Large intestine (tissue), 3 donors: ENCODE data around the gene PAQR5. TPM values are rescaled to one million over a fixed set of nuclear protein-coding genes. Genes with fewer than 3 reads are reported as not detected.
"Not testable (repeated sequence)": the region's sequence is repeated elsewhere in the genome, so short reads cannot be mapped to it uniquely, and the experiment has no call there.

Source experiments
- DNase-seq, 2 donors: peaks; one replicate each; pipeline versions ENCODE4 v3.0.0 to v3.0.0-alpha.2; 2013
- H3K27ac ChIP-seq: one replicate; pipeline ENCODE4 v1.5.1; 2013; ENCODE audit warnings: low read length
- H3K27me3 ChIP-seq: 2 replicates; pipeline ENCODE4 v1.6.1; 2013; ENCODE audit warnings: low read length; ENCODE audit not compliant: control insufficient read depth, insufficient read depth
- H3K36me3 ChIP-seq: 2 replicates; pipeline ENCODE4 v1.6.1; 2013; ENCODE audit warnings: low read length; ENCODE audit not compliant: control insufficient read depth, insufficient read depth
- H3K4me1 ChIP-seq: one replicate; pipeline ENCODE4 v1.6.1; 2013; ENCODE audit warnings: low read length; ENCODE audit not compliant: control insufficient read depth, insufficient read depth
- H3K4me3 ChIP-seq: one replicate; pipeline ENCODE4 v1.5.1; 2013; ENCODE audit warnings: low read length
- H3K9me3 ChIP-seq: one replicate; pipeline ENCODE4 v1.6.1; 2013; ENCODE audit warnings: mild to moderate bottlenecking, low read depth, low read length, moderate library complexity; ENCODE audit not compliant: control insufficient read depth
- WGBS: methylation state at CpG from one replicate; pipeline ENCODE4 v1.1.5; 2013; ENCODE audit warnings: low lambda C conversion rate; ENCODE audit not compliant: insufficient coverage; 5-methylcytosine and 5-hydroxymethylcytosine counted together
- polyA plus RNA-seq: library from polyadenylated mRNA; unstranded; fragments of 120-200 nt; gene quantifications from one replicate; pipeline ENCODE4 v1.2.1, GENCODE V29; 2013

Gene PAQR5
- polyA plus RNA-seq, 1 donor: 3.4 TPM

- no peaks in the 10 kb centered on the region for H3K9me3 ChIP-seq
These were observed 144.4 kb downstream of the PAQR5 start for GRCh38 chr15:69443032-69443611.

DNA sequence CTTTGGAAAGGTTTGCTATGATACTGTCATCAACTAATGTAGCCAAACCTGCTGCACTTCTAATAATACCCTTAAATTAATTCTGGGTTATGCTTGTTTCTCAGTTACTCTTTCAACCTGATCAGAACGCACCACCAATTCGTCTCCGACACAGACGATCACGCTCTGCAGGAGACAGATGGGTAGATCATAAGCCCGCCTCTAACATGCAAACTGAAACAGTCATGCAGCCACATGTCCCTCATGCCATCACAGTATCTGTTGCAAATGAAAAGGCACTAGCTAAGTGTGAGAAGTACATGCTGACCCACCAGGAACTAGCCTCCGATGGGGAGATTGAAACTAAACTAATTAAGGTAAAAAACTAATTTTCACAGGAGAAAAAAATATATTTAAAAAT lies 146.0 kb downstream of the PAQR5 start:
- Histone ChIP-seq H3K4me3 (no peak overlapping the region), H3K27ac (no peak overlapping the region), H3K27me3 (no peaks in the 10 kb centered on the region), H3K4me1 (no peaks in the 10 kb centered on the region), H3K9me3 (no peaks in the 10 kb centered on the region), H3K36me3 (peaks cover 21% of the 10 kb centered on the region)
- 100% methylated on average over 1 of the region's 7 CpGs for WGBS
- no peak for DNase-seq

More at GRCh38 chr15:69443032-69443611, 144.4 kb downstream of the PAQR5 start:
- Histone ChIP-seq H3K27ac (no peak overlapping the region), H3K36me3 (peaks cover 21% of the 10 kb centered on the region), H3K4me3 (no peak overlapping the region), H3K27me3 (no peaks in the 10 kb centered on the region), H3K4me1 (no peaks in the 10 kb centered on the region)
- no peak for DNase-seq
- no CpG with 5 or more reads among the region's 5 CpGs for WGBS

DNA sequence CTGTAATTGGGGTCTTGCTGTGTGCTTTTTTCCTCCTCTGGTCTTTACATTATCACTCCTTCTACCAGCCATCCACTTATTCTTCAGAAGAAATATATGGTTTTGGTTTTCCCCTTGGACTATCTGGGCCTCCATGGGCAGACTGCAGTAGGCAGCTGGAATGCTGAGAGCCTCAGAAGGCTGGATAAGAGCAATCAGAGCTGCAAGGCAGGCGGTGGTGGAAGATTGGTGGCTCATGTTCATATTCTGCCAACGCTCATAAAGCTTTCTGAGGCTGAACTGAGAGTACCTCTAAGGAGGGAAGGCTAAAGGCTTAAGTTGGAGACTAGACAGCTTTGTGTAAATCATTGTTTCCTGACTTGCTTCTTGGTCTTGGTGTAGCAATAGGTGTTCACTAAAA lies 148.2 kb downstream of the PAQR5 start:
- no peaks in the 10 kb centered on the region for H3K9me3 ChIP-seq
- H3K4me3 ChIP-seq: no peak overlapping the region
- WGBS: no CpG with 5 or more reads among the region's 2 CpGs
- peaks cover 5% of the 10 kb centered on the region for H3K4me1 ChIP-seq
- H3K36me3 ChIP-seq: peaks cover 9% of the 10 kb centered on the region
- no peaks in the 10 kb centered on the region for H3K27me3 ChIP-seq
- no peak for DNase-seq
- no peak overlapping the region for H3K27ac ChIP-seq

DNA sequence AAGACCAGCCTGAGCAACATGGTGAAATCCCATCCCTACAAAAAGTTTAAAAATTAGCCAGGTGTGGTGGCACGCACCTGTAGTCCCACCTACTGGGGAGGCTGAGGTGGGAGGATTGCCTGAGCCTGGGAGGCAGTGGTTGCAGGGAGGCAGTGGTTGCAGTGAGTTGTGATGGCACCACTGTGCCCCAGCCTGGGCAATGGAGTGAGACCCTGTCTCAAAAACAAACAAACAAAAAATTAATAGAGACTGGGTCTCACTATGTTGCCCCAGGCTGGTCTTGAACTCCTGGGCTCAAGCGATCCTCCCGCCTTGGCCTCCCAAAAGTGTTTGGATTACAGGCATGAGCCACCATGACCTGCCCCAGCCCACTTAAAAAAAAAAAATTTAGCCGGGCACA lies 151.5 kb downstream of the PAQR5 start:
- WGBS: no CpG with 5 or more reads among the region's 4 CpGs
- not testable (repeated sequence) for H3K4me3 ChIP-seq, H3K27ac ChIP-seq, DNase-seq, H3K9me3 ChIP-seq, H3K27me3 ChIP-seq
- H3K36me3 ChIP-seq: peaks cover 15% of the 10 kb centered on the region
- peaks cover 14% of the 10 kb centered on the region for H3K4me1 ChIP-seq

DNA sequence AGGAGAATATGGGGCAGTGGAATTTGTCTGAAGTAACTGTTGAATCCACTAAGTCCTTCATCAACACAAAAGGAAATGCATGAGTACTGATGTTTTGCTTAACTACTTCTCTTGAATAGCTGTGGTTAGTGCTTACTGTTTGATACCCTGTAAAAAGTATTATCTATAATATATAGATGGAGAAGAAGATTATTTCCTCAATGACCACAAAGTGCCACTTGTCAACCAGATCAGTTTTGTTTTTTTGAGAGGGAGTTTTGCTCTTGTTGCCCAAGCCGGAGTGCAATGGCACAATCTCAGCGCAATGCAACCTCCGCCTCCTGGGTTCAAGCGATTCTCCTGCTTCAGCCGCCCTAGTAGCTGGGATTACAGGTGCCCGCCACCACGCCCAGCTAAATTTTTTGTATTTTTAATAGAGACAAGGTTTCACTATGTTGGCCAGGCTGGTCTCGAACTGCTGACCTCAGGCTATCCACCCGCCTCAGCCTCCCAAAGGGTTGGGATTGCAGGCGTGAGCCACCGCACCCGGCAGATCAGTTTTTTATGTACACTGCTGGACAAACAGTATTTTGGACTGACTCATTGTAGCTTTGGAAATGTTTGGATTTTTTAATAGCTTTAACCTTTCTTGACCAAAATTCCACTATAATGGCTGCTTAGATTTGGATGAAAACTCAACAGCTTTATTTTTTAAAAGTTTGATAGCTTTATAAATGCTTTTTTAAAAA lies 152.4 kb downstream of the PAQR5 start:
- Histone ChIP-seq H3K27ac (peak overlapping the region; percentile 92), H3K4me1 (peaks cover 14% of the 10 kb centered on the region), H3K27me3 (no peaks in the 10 kb centered on the region), H3K9me3 (no peaks in the 10 kb centered on the region), H3K4me3 (peak overlapping the region; percentile 77), H3K36me3 (peaks cover 22% of the 10 kb centered on the region)
- DNase-seq: no peak
- no CpG with 5 or more reads among the region's 12 CpGs for WGBS

DNA sequence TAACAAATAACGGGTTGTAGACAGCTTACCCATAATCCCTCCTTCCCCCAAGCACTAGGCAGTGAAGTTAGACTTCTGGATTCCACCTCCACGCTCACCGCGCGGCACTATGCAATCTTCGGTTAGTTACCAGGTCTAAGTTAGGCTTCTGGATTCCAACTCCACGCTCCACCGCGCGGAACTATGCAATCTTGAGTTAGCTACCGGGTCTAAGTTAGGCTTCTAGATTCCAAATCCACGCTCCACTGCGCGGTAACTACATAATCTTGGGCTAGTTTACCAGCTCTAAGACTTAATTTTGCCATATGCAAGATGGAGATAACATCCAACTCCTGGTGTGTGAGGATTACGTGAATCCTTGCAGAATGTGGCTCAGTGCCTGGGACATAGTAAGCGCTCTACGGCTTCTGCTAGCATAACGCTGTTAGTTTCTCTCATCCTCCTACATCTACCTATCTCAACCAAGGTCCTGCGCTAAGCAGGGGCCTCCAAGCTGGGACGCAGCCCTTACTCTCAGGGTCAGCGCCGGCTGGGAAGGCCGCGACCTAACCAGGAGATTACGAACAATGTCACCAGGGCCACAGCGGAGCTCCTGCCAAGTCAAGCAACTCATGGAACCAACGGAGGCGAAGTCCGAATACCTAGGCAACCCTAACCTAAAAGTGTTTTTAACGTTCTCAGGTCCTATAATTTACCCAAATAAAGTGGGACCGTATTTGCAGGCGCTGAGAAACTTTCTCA lies 153.4 kb downstream of the PAQR5 start:
- peaks cover 14% of the 10 kb centered on the region for H3K4me1 ChIP-seq
- no peaks in the 10 kb centered on the region for H3K9me3 ChIP-seq
- H3K4me3 ChIP-seq: peak overlapping the region; percentile 77
- H3K36me3 ChIP-seq: peaks cover 23% of the 10 kb centered on the region
- no peak for DNase-seq
- no peaks in the 10 kb centered on the region for H3K27me3 ChIP-seq
- peak overlapping the region; percentile 92 for H3K27ac ChIP-seq
- WGBS: no CpG with 5 or more reads among the region's 32 CpGs

DNA sequence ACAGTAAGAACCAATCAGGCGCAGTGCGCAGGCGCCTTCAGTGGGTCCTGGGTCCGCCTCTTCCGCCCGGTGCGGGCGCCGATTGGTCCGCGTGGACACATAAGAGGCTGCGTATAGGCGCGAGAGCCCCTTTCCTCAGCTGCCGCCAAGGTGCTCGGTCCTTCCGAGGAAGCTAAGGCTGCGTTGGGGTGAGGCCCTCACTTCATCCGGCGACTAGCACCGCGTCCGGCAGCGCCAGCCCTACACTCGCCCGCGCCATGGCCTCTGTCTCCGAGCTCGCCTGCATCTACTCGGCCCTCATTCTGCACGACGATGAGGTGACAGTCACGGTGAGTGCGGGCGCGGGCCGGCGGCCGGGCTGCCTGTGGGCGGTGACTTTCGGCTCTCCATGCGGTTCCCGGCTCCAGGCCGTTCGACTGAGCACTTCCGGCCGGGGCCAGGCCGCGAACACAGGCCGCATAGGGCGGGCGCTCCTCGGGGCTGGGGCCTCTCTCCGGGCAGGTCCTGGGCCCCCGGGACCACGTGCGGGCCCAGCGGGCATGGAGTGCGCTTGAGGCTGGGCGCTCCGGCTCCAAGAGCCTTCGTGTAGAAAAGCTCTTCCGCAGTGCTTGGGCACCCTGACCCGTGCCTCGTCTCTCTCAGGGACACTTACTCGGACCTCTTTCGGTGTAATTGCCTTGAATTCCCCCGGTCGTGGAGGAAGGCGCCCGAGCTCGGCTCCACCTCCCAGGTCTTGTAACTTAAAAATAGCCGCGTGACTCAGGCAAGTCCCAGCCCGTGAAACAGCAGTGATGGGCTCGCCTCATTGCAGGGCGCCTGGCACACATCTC lies 154.2 kb downstream of the PAQR5 start, which contains the start of gene RPLP1:
Gene RPLP1 (plus strand): TSS at position 127 of the 830 bp plus-strand sequence. CDS start 131 bp downstream, at position 258.
- no CpG with 5 or more reads among the region's 77 CpGs for WGBS

DNA sequence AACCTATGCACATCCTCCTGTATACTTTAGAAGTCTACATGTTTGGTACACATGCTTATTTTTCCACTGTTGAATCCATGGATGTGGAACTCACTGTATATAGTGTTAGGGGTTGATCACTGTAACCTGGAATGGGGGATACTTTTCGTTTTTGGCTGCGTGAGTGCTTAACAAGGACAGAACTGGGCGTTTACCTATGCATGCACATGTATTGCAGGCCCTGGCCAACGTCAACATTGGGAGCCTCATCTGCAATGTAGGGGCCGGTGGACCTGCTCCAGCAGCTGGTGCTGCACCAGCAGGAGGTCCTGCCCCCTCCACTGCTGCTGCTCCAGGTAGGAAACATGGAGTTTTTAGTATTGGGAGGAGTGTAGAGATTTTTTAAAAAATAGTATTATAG lies 156.2 kb downstream of the PAQR5 start:
- Histone ChIP-seq H3K27me3 (no peaks in the 10 kb centered on the region), H3K4me3 (peak overlapping the region; percentile 5), H3K4me1 (peaks cover 14% of the 10 kb centered on the region), H3K9me3 (no peaks in the 10 kb centered on the region), H3K27ac (no peak overlapping the region), H3K36me3 (peaks cover 27% of the 10 kb centered on the region)
- WGBS: no CpG with 5 or more reads among the region's 5 CpGs
- no peak for DNase-seq

More for the DNA sequence above, 154.2 kb downstream of the PAQR5 start, which contains the start of gene RPLP1:
- Histone ChIP-seq H3K9me3 (no peaks in the 10 kb centered on the region), H3K4me1 (peaks cover 14% of the 10 kb centered on the region), H3K36me3 (peaks cover 27% of the 10 kb centered on the region), H3K4me3 (peak within 1 kb of the TSS; percentile 77), H3K27ac (peak within 1 kb of the TSS; percentile 92), H3K27me3 (no peaks in the 10 kb centered on the region)
- DNase-seq: peak; percentile 96 to 97

DNA sequence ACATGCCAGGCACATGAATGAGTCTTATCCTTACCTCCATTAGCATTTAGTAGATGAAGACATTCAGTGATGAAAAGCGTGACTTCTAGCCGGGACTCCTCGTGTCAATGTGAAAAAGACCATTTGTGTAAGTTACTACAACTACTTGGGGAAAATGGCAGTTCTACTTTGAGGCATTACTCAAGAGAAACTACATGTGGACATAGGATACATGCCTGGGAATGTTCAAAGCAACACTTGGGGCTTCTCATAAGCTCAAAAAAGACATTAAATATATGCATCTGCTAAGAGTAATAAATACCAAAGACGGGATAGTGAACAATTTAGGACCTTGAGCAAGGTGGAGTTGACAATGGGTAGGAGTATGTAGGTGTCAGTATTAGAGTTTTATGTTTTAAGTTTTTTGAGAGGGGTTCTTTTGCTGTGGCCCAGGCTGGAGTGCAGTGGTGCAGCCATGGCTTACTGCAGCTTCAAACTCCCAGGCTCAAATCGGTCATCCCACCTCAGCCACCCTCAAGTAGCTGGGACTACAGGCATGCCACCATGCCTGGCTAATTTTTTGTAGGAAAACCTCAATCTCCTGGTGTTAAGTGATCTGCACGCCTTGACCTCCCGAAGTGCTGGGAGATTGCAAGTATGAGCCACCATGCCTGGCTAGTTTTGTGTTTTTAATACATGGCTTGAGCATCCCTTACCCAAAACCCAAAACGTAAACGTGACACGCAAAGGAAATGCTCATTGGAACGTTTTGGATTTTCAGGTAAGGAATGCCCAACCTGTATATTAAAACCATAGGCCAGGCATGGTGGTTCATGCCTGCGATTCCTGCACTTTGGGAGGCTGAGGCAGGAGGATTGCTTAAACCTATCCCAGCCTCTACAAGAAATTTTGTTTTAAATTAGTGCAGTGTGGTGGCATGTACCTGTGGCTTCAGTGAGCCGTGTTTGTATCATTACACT lies 157.8 kb downstream of the PAQR5 start:
- Histone ChIP-seq H3K4me1 (peaks cover 10% of the 10 kb centered on the region), H3K4me3 (no peak overlapping the region), H3K27me3 (no peaks in the 10 kb centered on the region), H3K36me3 (peaks cover 27% of the 10 kb centered on the region), H3K27ac (no peak overlapping the region), H3K9me3 (no peaks in the 10 kb centered on the region)
- WGBS: 83% methylated on average over 1 of the region's 13 CpGs
- DNase-seq: no peak
